Measurements from ENCODE around the gene SNX25. TPM values are rescaled to one million over a fixed set of nuclear protein-coding genes. Genes with fewer than 3 reads are reported as not detected.

SNX25 gene
- total and polyA plus RNA-seq, 2 of the 13 experiments (the other 11 are each of a cell fraction or from before 2014, with no cell fraction given), result 23.4 to 23.5 TPM

DNA sequence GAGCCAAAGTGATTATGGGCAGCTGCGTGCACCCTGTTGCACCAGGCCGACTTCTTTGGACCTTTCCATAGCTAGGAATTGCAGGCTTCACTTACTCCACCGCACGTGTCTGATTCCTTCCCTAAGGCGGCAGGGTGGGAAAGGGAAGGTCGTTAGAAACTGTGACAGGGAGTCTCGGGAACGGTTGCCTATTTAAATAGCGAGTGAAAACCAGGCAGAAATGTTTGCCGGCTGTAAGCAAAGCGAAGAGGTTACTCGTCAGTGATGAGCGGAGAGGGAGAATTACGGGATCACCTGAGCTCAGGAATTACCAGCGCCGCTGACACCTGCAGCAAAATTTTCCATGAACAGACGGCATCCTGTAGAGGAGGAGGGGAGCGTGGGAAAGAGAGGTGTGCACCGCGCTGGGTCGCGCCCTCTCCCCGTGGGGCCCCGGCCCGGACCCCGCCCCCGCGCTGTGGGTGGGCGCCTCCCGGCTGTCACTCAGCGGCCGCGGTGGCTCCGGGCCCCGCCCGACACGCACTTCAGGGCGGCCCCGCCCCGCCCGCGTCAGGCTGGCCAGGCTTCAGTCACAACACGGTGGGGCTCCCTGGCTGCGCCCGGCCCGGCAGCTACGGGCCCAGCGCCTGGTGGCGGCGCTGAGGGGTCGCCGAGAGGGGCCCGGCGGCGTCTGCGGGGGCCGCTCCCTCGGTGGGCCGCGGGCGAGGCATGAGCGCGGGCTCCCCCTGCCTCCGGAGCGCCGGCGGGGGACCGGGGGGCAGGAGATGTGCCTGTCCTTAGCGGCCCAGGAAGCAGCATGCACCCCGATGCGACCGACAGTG lies at the start of gene SNX25 (continued):
- TF ChIP-seq TAF1 (CRISPR knock-in tag; IDR thresholded peaks at IDR 0.05) (peak; percentile 37; the same call in 1 of the 2 replicates), SIX4 (CRISPR knock-in tag; IDR thresholded peaks at IDR 0.05) (0 out of 2 replicates have a peak, but pooled peaks have one; percentile 26), SALL2 (CRISPR knock-in tag; IDR thresholded peaks at IDR 0.05) (0 out of 2 replicates have a peak, but pooled peaks have one; percentile 76), ZNF777 (CRISPR knock-in tag; IDR thresholded peaks at IDR 0.05) (peak; percentile 78), TBX2 (CRISPR knock-in tag; IDR thresholded peaks at IDR 0.05; ENCODE audit: borderline replicate concordance) (peak; percentile 73), ZNF709 (CRISPR knock-in tag; IDR thresholded peaks at IDR 0.05) (0 out of 2 replicates have a peak, but pooled peaks have one; percentile 46), CBX5 (CRISPR knock-in tag; IDR thresholded peaks at IDR 0.05; ENCODE audit: borderline replicate concordance) (no peak), ZNF264 (CRISPR knock-in tag; IDR thresholded peaks at IDR 0.05) (no peak), TBX3 (IDR thresholded peaks at IDR 0.05; ENCODE audit: borderline replicate concordance) (peak; percentile 46; the same call in 1 of the 2 replicates), ZNF441 (CRISPR knock-in tag; IDR thresholded peaks at IDR 0.05; ENCODE audit: borderline replicate concordance) (0 out of 2 replicates have a peak, but pooled peaks have one; percentile 25), ZNF839 (CRISPR knock-in tag; IDR thresholded peaks at IDR 0.05; ENCODE audit: borderline replicate concordance) (no peak), ZSCAN31 (CRISPR knock-in tag; IDR thresholded peaks at IDR 0.05; ENCODE audit: low read depth) (peak; percentile 81; the same call in 1 of the 2 replicates), NONO (IDR thresholded peaks at IDR 0.05) (no peak), NONO (CRISPR knock-in tag; conservative IDR thresholded peaks at IDR 0.05) (peak; percentile 84)
- TF ChIP-seq, protein P1, sequence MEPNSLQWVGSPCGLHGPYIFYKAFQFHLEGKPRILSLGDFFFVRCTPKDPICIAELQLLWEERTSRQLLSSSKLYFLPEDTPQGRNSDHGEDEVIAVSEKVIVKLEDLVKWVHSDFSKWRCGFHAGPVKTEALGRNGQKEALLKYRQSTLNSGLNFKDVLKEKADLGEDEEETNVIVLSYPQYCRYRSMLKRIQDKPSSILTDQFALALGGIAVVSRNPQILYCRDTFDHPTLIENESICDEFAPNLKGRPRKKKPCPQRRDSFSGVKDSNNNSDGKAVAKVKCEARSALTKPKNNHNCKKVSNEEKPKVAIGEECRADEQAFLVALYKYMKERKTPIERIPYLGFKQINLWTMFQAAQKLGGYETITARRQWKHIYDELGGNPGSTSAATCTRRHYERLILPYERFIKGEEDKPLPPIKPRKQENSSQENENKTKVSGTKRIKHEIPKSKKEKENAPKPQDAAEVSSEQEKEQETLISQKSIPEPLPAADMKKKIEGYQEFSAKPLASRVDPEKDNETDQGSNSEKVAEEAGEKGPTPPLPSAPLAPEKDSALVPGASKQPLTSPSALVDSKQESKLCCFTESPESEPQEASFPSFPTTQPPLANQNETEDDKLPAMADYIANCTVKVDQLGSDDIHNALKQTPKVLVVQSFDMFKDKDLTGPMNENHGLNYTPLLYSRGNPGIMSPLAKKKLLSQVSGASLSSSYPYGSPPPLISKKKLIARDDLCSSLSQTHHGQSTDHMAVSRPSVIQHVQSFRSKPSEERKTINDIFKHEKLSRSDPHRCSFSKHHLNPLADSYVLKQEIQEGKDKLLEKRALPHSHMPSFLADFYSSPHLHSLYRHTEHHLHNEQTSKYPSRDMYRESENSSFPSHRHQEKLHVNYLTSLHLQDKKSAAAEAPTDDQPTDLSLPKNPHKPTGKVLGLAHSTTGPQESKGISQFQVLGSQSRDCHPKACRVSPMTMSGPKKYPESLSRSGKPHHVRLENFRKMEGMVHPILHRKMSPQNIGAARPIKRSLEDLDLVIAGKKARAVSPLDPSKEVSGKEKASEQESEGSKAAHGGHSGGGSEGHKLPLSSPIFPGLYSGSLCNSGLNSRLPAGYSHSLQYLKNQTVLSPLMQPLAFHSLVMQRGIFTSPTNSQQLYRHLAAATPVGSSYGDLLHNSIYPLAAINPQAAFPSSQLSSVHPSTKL (CRISPR knock-in tag; IDR thresholded peaks at IDR 0.05), result peak; percentile 50
- TF ChIP-seq, protein P2, sequence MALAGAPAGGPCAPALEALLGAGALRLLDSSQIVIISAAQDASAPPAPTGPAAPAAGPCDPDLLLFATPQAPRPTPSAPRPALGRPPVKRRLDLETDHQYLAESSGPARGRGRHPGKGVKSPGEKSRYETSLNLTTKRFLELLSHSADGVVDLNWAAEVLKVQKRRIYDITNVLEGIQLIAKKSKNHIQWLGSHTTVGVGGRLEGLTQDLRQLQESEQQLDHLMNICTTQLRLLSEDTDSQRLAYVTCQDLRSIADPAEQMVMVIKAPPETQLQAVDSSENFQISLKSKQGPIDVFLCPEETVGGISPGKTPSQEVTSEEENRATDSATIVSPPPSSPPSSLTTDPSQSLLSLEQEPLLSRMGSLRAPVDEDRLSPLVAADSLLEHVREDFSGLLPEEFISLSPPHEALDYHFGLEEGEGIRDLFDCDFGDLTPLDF (CRISPR knock-in tag; IDR thresholded peaks at IDR 0.05), result no peak
- TF ChIP-seq, protein P3, sequence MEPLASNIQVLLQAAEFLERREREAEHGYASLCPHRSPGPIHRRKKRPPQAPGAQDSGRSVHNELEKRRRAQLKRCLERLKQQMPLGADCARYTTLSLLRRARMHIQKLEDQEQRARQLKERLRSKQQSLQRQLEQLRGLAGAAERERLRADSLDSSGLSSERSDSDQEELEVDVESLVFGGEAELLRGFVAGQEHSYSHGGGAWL (CRISPR knock-in tag; IDR thresholded peaks at IDR 0.05), result peak; percentile 28; the same call in 1 of the 2 replicates
- TF ChIP-seq, protein P4, sequence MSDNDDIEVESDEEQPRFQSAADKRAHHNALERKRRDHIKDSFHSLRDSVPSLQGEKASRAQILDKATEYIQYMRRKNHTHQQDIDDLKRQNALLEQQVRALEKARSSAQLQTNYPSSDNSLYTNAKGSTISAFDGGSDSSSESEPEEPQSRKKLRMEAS (IDR thresholded peaks at IDR 0.05), result peak; percentile 62
- TF ChIP-seq, protein P5, sequence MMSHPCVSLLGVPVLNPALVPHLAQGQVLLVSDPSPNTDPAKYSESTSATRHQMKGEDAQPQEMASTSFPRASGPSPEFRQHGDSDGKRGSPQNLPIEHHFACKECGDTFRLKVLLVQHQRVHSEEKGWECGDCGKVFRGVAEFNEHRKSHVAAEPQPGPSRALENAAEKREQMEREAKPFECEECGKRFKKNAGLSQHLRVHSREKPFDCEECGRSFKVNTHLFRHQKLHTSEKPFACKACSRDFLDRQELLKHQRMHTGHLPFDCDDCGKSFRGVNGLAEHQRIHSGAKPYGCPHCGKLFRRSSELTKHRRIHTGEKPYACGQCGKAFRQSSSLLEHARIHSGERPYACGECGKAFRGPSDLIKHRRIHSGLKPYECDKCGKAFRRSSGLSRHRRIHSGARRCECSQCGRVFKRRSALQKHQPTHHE (CRISPR knock-in tag; IDR thresholded peaks at IDR 0.05; ENCODE audit: borderline replicate concordance), result no peak
- TF ChIP-seq, protein P6, sequence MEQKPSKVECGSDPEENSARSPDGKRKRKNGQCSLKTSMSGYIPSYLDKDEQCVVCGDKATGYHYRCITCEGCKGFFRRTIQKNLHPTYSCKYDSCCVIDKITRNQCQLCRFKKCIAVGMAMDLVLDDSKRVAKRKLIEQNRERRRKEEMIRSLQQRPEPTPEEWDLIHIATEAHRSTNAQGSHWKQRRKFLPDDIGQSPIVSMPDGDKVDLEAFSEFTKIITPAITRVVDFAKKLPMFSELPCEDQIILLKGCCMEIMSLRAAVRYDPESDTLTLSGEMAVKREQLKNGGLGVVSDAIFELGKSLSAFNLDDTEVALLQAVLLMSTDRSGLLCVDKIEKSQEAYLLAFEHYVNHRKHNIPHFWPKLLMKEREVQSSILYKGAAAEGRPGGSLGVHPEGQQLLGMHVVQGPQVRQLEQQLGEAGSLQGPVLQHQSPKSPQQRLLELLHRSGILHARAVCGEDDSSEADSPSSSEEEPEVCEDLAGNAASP (CRISPR knock-in tag; IDR thresholded peaks at IDR 0.05; ENCODE audit: borderline replicate concordance), result no peak
